GM12878 (cell line): ENCODE results near the gene BCKDHB.
"Not testable (repeated sequence)": the region's sequence is repeated elsewhere in the genome, so short reads cannot be mapped to it uniquely, and the experiment has no call there.

ENCODE experiments used
- CTCF ChIP-seq, 3 experiments: IDR thresholded peaks in 2 of 3; conservative IDR thresholded peaks in 1 of 3; 2 replicates each; pipeline ENCODE4 v1.5.1; 2011; ENCODE audit warnings: low read depth in 3 of 3, low read length in 3 of 3, mild to moderate bottlenecking in 3 of 3, control low read depth in 2 of 3, moderate library complexity in 2 of 3, inconsistent platforms in 1 of 3, mixed read lengths in 1 of 3; ENCODE audit not compliant: control insufficient read depth in 2 of 3, insufficient read depth in 1 of 3; ENCODE audit errors: extremely low read depth in 1 of 3
- HCFC1 ChIP-seq: fragments of 150-350 bp; IDR thresholded peaks from 2 replicates; pipeline ENCODE4 v1.6.1; 2014; ENCODE audit warnings: low read length
- JUNB ChIP-seq: IDR thresholded peaks from 2 replicates; pipeline ENCODE4 v1.6.1; 2016; ENCODE audit warnings: antibody characterized with exemption, mild to moderate bottlenecking
- TF ChIP-seq, protein P1 (sequence below): IDR thresholded peaks from 2 replicates; pipeline ENCODE4 v1.6.1; 2012; ENCODE audit warnings: low read depth, low read length, improper control_type of control experiment

GRCh38 chr6:80068146-80068545, 38.3 kb upstream of the BCKDHB start:
- not testable (repeated sequence) for TF ChIP-seq HCFC1; JUNB; CTCF (IDR thresholded peaks at IDR 0.05 in 2 of 3, conservative IDR thresholded peaks at IDR 0.05 in 1 of 3; ENCODE audit: control insufficient read depth in 2 of 3, extremely low read depth in 1 of 3, insufficient read depth in 1 of 3, low read depth in 3 of 3, low read length in 3 of 3)
- TF ChIP-seq, protein P1, sequence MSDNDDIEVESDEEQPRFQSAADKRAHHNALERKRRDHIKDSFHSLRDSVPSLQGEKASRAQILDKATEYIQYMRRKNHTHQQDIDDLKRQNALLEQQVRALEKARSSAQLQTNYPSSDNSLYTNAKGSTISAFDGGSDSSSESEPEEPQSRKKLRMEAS: not testable (repeated sequence)
